NT2/D1 (cell line): ENCODE measurements around the gene ANG.

Experiments used
- SUZ12 ChIP-seq: IDR thresholded peaks from 2 replicates; pipeline ENCODE4 v1.6.1; 2011; ENCODE audit not compliant: insufficient read length, insufficient read depth; ENCODE audit errors: extremely low read depth
- ZNF274 ChIP-seq: IDR thresholded peaks from 2 replicates; pipeline ENCODE4 v1.6.1; 2011; ENCODE audit warnings: mild to moderate bottlenecking, low read depth, low read length

GRCh38 chr14:20733684-20734429 lies 45.3 kb downstream of the ANG start:
- TF ChIP-seq ZNF274 (no peak), SUZ12 (no peak)
